SU-DHL-6 (cell line): ENCODE results near the gene TJP2.

ENCODE experiments used
- H2AFZ ChIP-seq: fragments of 200-600 bp; sonication (generic); 2 replicates; pipeline ENCODE4 v1.6.1; 2014; ENCODE audit warnings: low read depth, mild to moderate bottlenecking, moderate library complexity, mixed read lengths, antibody characterized with exemption, low read length; ENCODE audit not compliant: severe bottlenecking
- H3F3A ChIP-seq: fragments of 200-600 bp; shearing (Covaris generic); 2 replicates; pipeline ENCODE4 v1.6.0; 2016; ENCODE audit warnings: antibody characterized with exemption, mild to moderate bottlenecking; ENCODE audit not compliant: insufficient read depth
- H3K27ac ChIP-seq: fragments of 200-600 bp; sonication (generic); 2 replicates; pipeline ENCODE4 v1.5.1; 2016; ENCODE audit warnings: low read depth, mild to moderate bottlenecking, low read length, moderate library complexity, mixed read lengths
- H3K27me3 ChIP-seq: fragments of 200-600 bp; sonication (generic), shearing (Covaris generic); 2 replicates; pipeline ENCODE4 v1.6.0; 2014; ENCODE audit warnings: mild to moderate bottlenecking, low read length
- H3K36me3 ChIP-seq: fragments of 200-600 bp; sonication (generic); 2 replicates; pipeline ENCODE4 v1.6.1; 2014; ENCODE audit warnings: mild to moderate bottlenecking, low read length, mixed read lengths
- H3K4me2 ChIP-seq: fragments of 300-600, 200-600 bp; shearing (Covaris generic), sonication (generic); 2 replicates; pipeline ENCODE4 v1.6.0; 2014; ENCODE audit warnings: low read length, low read depth, mild to moderate bottlenecking; ENCODE audit not compliant: poor library complexity, severe bottlenecking
- H3K4me3 ChIP-seq: fragments of 200-600 bp; sonication (generic); 2 replicates; pipeline ENCODE4 v1.5.1; 2014; ENCODE audit warnings: antibody characterized with exemption, low read length, mild to moderate bottlenecking, mixed read lengths; ENCODE audit not compliant: insufficient read depth, poor library complexity, severe bottlenecking
- H3K79me2 ChIP-seq: fragments of 200-600 bp; sonication (generic); 2 replicates; pipeline ENCODE4 v1.6.1; 2014; ENCODE audit warnings: mild to moderate bottlenecking, low read length, moderate library complexity; ENCODE audit not compliant: insufficient read depth
- H3K9ac ChIP-seq: fragments of 200-600 bp; sonication (generic); 2 replicates; pipeline ENCODE4 v1.7.0; 2014; ENCODE audit warnings: mild to moderate bottlenecking, low read length
- H3K9me2 ChIP-seq: fragments of 200-600 bp; sonication (generic); replicated peaks from 2 replicates; pipeline ENCODE4 v1.6.1; 2014; ENCODE audit warnings: low read length; ENCODE audit not compliant: insufficient read depth
- H3K9me3 ChIP-seq: fragments of 200-600 bp; sonication (generic); 2 replicates; pipeline ENCODE4 v1.6.1; 2014; ENCODE audit warnings: low read length, mixed read lengths; ENCODE audit not compliant: insufficient read depth
- H4K20me1 ChIP-seq: fragments of 200-600 bp; sonication (generic); 2 replicates; pipeline ENCODE4 v1.6.1; 2014; ENCODE audit warnings: low read depth, mild to moderate bottlenecking, antibody characterized with exemption, low read length, moderate library complexity, mixed read lengths
- CTCF ChIP-seq: fragments of 200-600 bp; sonication (generic); IDR thresholded peaks from one replicate; pipeline ENCODE4 v1.5.1; 2017; ENCODE audit warnings: antibody characterized with exemption, mild to moderate bottlenecking, low read length, moderate library complexity; ENCODE audit not compliant: insufficient read depth, poor library complexity, severe bottlenecking
- EZH2phosphoT487 ChIP-seq: fragments of 200-600 bp; sonication (generic), shearing (Covaris generic); conservative IDR thresholded peaks from 2 replicates; pipeline ENCODE4 v1.6.1; 2018; ENCODE audit warnings: mild to moderate bottlenecking, antibody characterized with exemption, low read length, moderate library complexity, mixed read lengths

Gene TJP2

GRCh38 chr9:69168709-69169217, 5.3 kb upstream of the TJP2 start:
- H3K9ac ChIP-seq, result no peak overlapping the region
- no peaks in the 10 kb centered on the region for H3F3A ChIP-seq
- H3K27ac ChIP-seq, result no peak overlapping the region
- H3K27me3 ChIP-seq, result no peaks in the 10 kb centered on the region
- H2AFZ ChIP-seq, result no peak overlapping the region
- H3K9me2 ChIP-seq, result no peaks in the 10 kb centered on the region
- peak overlapping the region; percentile 29 for H3K4me2 ChIP-seq
- H3K36me3 ChIP-seq, result no peaks in the 10 kb centered on the region
- no peaks in the 10 kb centered on the region for H4K20me1 ChIP-seq
- H3K79me2 ChIP-seq, result no peaks in the 10 kb centered on the region
- no peaks in the 10 kb centered on the region for H3K9me3 ChIP-seq
- no peak overlapping the region for H3K4me3 ChIP-seq
- TF ChIP-seq EZH2phosphoT487 (no peak), CTCF (no peak)

GRCh38 chr9:69170231-69170630, 3.8 kb upstream of the TJP2 start:
- no peaks in the 10 kb centered on the region for H4K20me1 ChIP-seq
- no peaks in the 10 kb centered on the region for H3K9me3 ChIP-seq
- H3K9me2 ChIP-seq, result no peaks in the 10 kb centered on the region
- no peaks in the 10 kb centered on the region for H3K79me2 ChIP-seq
- TF ChIP-seq CTCF (no peak), EZH2phosphoT487 (no peak)
- no peak overlapping the region for H3K9ac ChIP-seq
- no peak overlapping the region for H3K27ac ChIP-seq
- no peak overlapping the region for H2AFZ ChIP-seq
- no peaks in the 10 kb centered on the region for H3F3A ChIP-seq
- H3K36me3 ChIP-seq, result no peaks in the 10 kb centered on the region
- no peak overlapping the region for H3K4me3 ChIP-seq
- no peak overlapping the region for H3K4me2 ChIP-seq
- H3K27me3 ChIP-seq, result no peaks in the 10 kb centered on the region

GRCh38 chr9:69171049-69171448, 3.0 kb upstream of the TJP2 start:
- Histone ChIP-seq H3K4me2 (no peak overlapping the region), H4K20me1 (no peaks in the 10 kb centered on the region), H3K79me2 (no peaks in the 10 kb centered on the region), H3K9me3 (no peaks in the 10 kb centered on the region), H3F3A (no peaks in the 10 kb centered on the region), H3K27me3 (no peaks in the 10 kb centered on the region), H2AFZ (no peak overlapping the region), H3K4me3 (no peak overlapping the region), H3K9ac (no peak overlapping the region), H3K9me2 (no peaks in the 10 kb centered on the region), H3K36me3 (no peaks in the 10 kb centered on the region), H3K27ac (no peak overlapping the region)
- TF ChIP-seq CTCF (no peak), EZH2phosphoT487 (no peak)

DNA sequence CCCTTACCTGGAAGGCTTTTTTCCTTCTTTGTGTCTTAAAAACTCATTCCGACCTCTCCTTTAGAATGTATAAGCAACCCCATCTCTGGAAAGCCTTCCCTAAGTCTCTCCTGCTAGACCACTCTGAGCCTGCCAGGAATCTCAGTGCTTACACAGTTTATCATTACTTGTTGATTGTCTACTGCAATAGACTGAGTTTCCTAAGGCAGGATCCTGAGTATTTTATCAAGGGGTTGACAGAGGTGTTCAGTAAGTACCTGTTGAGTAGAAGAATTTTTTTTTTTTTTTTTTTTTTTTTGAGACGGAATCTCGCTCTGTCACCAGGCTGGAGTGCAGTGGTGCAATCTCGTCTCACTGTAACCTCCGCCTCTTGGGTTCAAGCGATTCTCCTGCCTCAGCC, 2.6 kb upstream of the TJP2 start:
- H3K4me2 ChIP-seq, result no peak overlapping the region
- no peak overlapping the region for H3K27ac ChIP-seq
- no peak overlapping the region for H3K9ac ChIP-seq

More for the DNA sequence above, 2.6 kb upstream of the TJP2 start:
- no peaks in the 10 kb centered on the region for H3F3A ChIP-seq
- H3K9me2 ChIP-seq, result no peaks in the 10 kb centered on the region
- TF ChIP-seq CTCF, result no peak
- TF ChIP-seq EZH2phosphoT487, result no peak
- no peaks in the 10 kb centered on the region for H3K27me3 ChIP-seq
- no peaks in the 10 kb centered on the region for H3K79me2 ChIP-seq
- H3K9me3 ChIP-seq, result no peaks in the 10 kb centered on the region
- H2AFZ ChIP-seq, result no peak overlapping the region
- no peak overlapping the region for H3K4me3 ChIP-seq
- H4K20me1 ChIP-seq, result no peaks in the 10 kb centered on the region
- no peaks in the 10 kb centered on the region for H3K36me3 ChIP-seq
